ENCODE results near the gene SPATA18. TPM values are rescaled to one million over a fixed set of nuclear protein-coding genes. Genes with fewer than 3 reads are reported as not detected.

Gene SPATA18
- total and polyA plus RNA-seq, 4 donors = 6.6 to 56.5 (median 22.5) TPM

DNA sequence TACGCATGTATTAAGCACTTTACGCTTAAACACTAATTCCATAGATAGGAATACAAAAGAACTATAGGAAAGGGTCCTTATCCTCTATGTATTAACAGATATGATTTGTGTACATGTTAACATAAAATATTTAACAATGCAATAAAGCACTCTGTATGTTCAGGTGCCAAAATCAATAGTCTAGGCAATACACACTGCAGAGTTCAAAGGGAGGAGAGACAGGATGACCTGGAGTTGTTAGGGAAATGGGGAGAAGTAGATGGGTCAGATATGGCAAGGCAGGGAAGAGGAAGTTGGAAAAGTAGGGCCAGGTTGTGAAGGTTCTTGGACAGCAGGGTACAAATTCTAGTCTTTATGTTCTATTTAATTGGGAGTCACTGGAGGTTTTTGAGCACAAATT lies 15.9 kb upstream of the SPATA18 start:
- ATAC-seq (ENCODE audit: insufficient read depth, low FRiP score) = no peak
- Histone ChIP-seq H3K4me3 (no peak overlapping the region), H3K4me1 (ENCODE audit: control insufficient read depth in 5 of 5, insufficient read depth in 5 of 5, low read length in 5 of 5) (peaks cover 3 to 18% (median 15%) of the 10 kb centered on the region in 5 donors), H3K27me3 (ENCODE audit: control insufficient read depth in 3 of 3, insufficient read depth in 3 of 3, low read length in 2 of 3) (no peaks in the 10 kb centered on the region), H3K36me3 (ENCODE audit: control insufficient read depth in 4 of 4, insufficient read depth in 4 of 4, low read length in 4 of 4) (peaks cover 0 to 10% (median 0%) of the 10 kb centered on the region in 4 donors), H3K9ac (ENCODE audit: insufficient read depth in 1 of 2, low read length in 2 of 2) (no peak overlapping the region), H3K27ac (ENCODE audit: low read depth in 1 of 2, low read length in 1 of 2) (no peak overlapping the region), H3K9me3 (ENCODE audit: control insufficient read depth in 4 of 4, insufficient read depth in 3 of 4, low read length in 3 of 4) (no peaks in the 10 kb centered on the region)
- TF ChIP-seq CTCF (IDR thresholded peaks at IDR 0.05; ENCODE audit: control extremely low read depth, extremely low read depth) = no peak
- WGBS, 2 donors = 93 to 98% methylated on average over 2 of the region's 2 CpGs
- DNase-seq = no peak

GRCh38 chr4:52036886-52037530 lies 14.1 kb upstream of the SPATA18 start:
- no peak for ATAC-seq (ENCODE audit: insufficient read depth, low FRiP score)
- no peak for TF ChIP-seq CTCF (IDR thresholded peaks at IDR 0.05; ENCODE audit: control extremely low read depth, extremely low read depth)
- Histone ChIP-seq H3K27me3 (ENCODE audit: control insufficient read depth in 3 of 3, insufficient read depth in 3 of 3, low read length in 2 of 3) (peaks cover 0 to 5% (median 0%) of the 10 kb centered on the region in 3 donors), H3K4me3 (no peak overlapping the region), H3K9ac (ENCODE audit: insufficient read depth in 1 of 2, low read length in 2 of 2) (peak overlapping the region in 1 of 2 donors; percentile 65), H3K27ac (ENCODE audit: low read depth in 1 of 2, low read length in 1 of 2) (peak overlapping the region in 1 of 2 donors; percentile 84), H3K4me1 (ENCODE audit: control insufficient read depth in 5 of 5, insufficient read depth in 5 of 5, low read length in 5 of 5) (peaks cover 3 to 18% (median 15%) of the 10 kb centered on the region in 5 donors), H3K9me3 (ENCODE audit: control insufficient read depth in 4 of 4, insufficient read depth in 3 of 4, low read length in 3 of 4) (no peaks in the 10 kb centered on the region), H3K36me3 (ENCODE audit: control insufficient read depth in 4 of 4, insufficient read depth in 4 of 4, low read length in 4 of 4) (peaks cover 0 to 3% (median 0%) of the 10 kb centered on the region in 4 donors)
- WGBS, 2 donors = 57 to 69% methylated on average over 7 of the region's 7 CpGs
- DNase-seq = peak in 2 of 3 donors; percentile 73 to 78

- peak; percentile 69 to 75 (median 74) for DNase-seq
- Histone ChIP-seq H3K27ac (ENCODE audit: low read depth in 1 of 2, low read length in 1 of 2) (peak overlapping the region; percentile 47 to 84), H3K9me3 (ENCODE audit: control insufficient read depth in 4 of 4, insufficient read depth in 3 of 4, low read length in 3 of 4) (no peaks in the 10 kb centered on the region)
These were observed 13.4 kb upstream of the SPATA18 start for GRCh38 chr4:52037689-52038102.

More at GRCh38 chr4:52037689-52038102, 13.4 kb upstream of the SPATA18 start:
- H3K4me1 ChIP-seq (ENCODE audit: control insufficient read depth in 5 of 5, insufficient read depth in 5 of 5, low read length in 5 of 5) = peaks cover 3 to 18% (median 15%) of the 10 kb centered on the region in 5 donors
- TF ChIP-seq CTCF (IDR thresholded peaks at IDR 0.05; ENCODE audit: control extremely low read depth, extremely low read depth) = no peak
- H3K9ac ChIP-seq (ENCODE audit: insufficient read depth in 1 of 2, low read length in 2 of 2) = peak overlapping the region in 1 of 2 donors; percentile 65
- peak; percentile 56 for ATAC-seq (ENCODE audit: insufficient read depth, low FRiP score)
- peaks cover 0 to 7% (median 3%) of the 10 kb centered on the region in 3 donors for H3K27me3 ChIP-seq (ENCODE audit: control insufficient read depth in 3 of 3, insufficient read depth in 3 of 3, low read length in 2 of 3)
- peaks cover 0 to under 1% (median 0%) of the 10 kb centered on the region in 4 donors for H3K36me3 ChIP-seq (ENCODE audit: control insufficient read depth in 4 of 4, insufficient read depth in 4 of 4, low read length in 4 of 4)
- 2 to 3% methylated on average over 18 to 25 of the region's 25 CpGs for WGBS, 2 donors
- H3K4me3 ChIP-seq = peak overlapping the region; percentile 95
